Measurements from ENCODE around the gene EGFR. TPM values are rescaled to one million over a fixed set of nuclear protein-coding genes. Genes with fewer than 3 reads are reported as not detected.

Gene EGFR
- polyA plus RNA-seq, 1 donor from 2014 or later = 0.22 TPM

DNA sequence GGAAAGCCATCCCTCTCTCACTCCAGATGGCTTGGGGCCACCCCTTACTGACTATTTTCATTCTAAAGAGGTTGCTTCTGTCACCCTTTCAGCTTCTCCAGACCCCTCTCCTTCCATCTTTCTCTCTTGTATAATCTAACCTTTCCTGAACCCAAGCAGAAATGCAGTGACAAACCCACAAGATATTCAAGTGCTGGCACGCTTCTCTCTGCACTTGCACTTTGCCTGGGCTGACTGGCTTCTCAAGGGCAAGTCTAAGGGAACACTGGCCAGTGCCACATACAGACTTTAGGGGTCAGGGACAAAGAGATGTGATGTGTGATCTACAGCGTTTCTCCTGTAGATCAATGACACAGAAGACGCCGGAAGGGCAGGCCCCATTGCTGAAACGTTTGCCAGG is 195.9 kb downstream of the EGFR start:
- Histone ChIP-seq H3K27me3 (ENCODE audit: insufficient read depth, low read depth, low read length) (no peaks in the 10 kb centered on the region), H3F3A (ENCODE audit: insufficient read depth, low read length, poor library complexity, severe bottlenecking) (no peaks in the 10 kb centered on the region), H3K27ac (ENCODE audit: low read length) (no peak overlapping the region), H3K79me2 (replicated peaks; ENCODE audit: insufficient read depth, low read length) (no peaks in the 10 kb centered on the region), H3K9me2 (ENCODE audit: insufficient read depth, low read length) (no peaks in the 10 kb centered on the region), H3K4me2 (ENCODE audit: low read length) (no peak overlapping the region), H3K9me3 (ENCODE audit: low read length) (no peaks in the 10 kb centered on the region), H3K9ac (ENCODE audit: low read length) (no peak overlapping the region), H2AFZ (ENCODE audit: low read depth, low read length) (no peak overlapping the region), H4K20me1 (ENCODE audit: insufficient read depth) (no peaks in the 10 kb centered on the region), H3K4me3 (ENCODE audit: low read length) (no peak overlapping the region), H3K36me3 (ENCODE audit: insufficient read depth, low read length) (no peaks in the 10 kb centered on the region)
- TF ChIP-seq TAF1 (IDR thresholded peaks at IDR 0.05; ENCODE audit: low read depth) = no peak
- TF ChIP-seq RAD21 (conservative IDR thresholded peaks at IDR 0.05) = no peak
- TF ChIP-seq EZH2 (IDR thresholded peaks at IDR 0.05; ENCODE audit: borderline replicate concordance, insufficient read depth, low read length, poor library complexity, severe bottlenecking) = no peak
- TF ChIP-seq, protein P1, sequence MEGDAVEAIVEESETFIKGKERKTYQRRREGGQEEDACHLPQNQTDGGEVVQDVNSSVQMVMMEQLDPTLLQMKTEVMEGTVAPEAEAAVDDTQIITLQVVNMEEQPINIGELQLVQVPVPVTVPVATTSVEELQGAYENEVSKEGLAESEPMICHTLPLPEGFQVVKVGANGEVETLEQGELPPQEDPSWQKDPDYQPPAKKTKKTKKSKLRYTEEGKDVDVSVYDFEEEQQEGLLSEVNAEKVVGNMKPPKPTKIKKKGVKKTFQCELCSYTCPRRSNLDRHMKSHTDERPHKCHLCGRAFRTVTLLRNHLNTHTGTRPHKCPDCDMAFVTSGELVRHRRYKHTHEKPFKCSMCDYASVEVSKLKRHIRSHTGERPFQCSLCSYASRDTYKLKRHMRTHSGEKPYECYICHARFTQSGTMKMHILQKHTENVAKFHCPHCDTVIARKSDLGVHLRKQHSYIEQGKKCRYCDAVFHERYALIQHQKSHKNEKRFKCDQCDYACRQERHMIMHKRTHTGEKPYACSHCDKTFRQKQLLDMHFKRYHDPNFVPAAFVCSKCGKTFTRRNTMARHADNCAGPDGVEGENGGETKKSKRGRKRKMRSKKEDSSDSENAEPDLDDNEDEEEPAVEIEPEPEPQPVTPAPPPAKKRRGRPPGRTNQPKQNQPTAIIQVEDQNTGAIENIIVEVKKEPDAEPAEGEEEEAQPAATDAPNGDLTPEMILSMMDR (IDR thresholded peaks at IDR 0.05; ENCODE audit: poor library complexity, severe bottlenecking) = no peak
- no peak for TF ChIP-seq POLR2AphosphoS5 (IDR thresholded peaks at IDR 0.05)
- TF ChIP-seq EP300 (conservative IDR thresholded peaks at IDR 0.05; ENCODE audit: poor library complexity, severe bottlenecking) = no peak
- no peak for TF ChIP-seq MXI1 (conservative IDR thresholded peaks at IDR 0.05; ENCODE audit: poor library complexity, severe bottlenecking)
- TF ChIP-seq, protein P2, sequence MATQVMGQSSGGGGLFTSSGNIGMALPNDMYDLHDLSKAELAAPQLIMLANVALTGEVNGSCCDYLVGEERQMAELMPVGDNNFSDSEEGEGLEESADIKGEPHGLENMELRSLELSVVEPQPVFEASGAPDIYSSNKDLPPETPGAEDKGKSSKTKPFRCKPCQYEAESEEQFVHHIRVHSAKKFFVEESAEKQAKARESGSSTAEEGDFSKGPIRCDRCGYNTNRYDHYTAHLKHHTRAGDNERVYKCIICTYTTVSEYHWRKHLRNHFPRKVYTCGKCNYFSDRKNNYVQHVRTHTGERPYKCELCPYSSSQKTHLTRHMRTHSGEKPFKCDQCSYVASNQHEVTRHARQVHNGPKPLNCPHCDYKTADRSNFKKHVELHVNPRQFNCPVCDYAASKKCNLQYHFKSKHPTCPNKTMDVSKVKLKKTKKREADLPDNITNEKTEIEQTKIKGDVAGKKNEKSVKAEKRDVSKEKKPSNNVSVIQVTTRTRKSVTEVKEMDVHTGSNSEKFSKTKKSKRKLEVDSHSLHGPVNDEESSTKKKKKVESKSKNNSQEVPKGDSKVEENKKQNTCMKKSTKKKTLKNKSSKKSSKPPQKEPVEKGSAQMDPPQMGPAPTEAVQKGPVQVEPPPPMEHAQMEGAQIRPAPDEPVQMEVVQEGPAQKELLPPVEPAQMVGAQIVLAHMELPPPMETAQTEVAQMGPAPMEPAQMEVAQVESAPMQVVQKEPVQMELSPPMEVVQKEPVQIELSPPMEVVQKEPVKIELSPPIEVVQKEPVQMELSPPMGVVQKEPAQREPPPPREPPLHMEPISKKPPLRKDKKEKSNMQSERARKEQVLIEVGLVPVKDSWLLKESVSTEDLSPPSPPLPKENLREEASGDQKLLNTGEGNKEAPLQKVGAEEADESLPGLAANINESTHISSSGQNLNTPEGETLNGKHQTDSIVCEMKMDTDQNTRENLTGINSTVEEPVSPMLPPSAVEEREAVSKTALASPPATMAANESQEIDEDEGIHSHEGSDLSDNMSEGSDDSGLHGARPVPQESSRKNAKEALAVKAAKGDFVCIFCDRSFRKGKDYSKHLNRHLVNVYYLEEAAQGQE (IDR thresholded peaks at IDR 0.05; ENCODE audit: borderline replicate concordance) = no peak
- TF ChIP-seq SMC3 (conservative IDR thresholded peaks at IDR 0.05; ENCODE audit: poor library complexity) = no peak

DNA sequence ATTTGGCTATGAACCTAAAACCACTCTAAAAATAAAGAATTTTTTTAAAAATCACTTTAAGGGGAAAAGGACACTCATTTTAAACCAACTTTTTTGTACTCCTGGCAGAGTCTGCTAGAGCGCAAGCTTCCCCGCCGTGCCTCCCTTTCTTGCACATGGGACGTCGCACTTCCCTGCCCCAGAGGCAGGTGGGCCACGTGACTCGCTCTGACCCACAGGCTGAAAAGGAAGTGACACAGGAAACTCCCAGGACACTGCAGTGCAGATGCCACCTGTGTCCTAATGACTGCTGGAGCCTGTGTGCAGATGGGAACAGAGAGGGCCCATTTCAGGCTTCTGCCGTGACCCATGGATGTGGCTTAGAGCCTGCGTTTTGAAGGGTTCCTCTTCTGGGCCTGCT is 204.2 kb downstream of the EGFR start:
- Histone ChIP-seq H3K27me3 (ENCODE audit: insufficient read depth, low read depth, low read length) (no peaks in the 10 kb centered on the region), H3K4me2 (ENCODE audit: low read length) (no peak overlapping the region), H3K9me2 (ENCODE audit: insufficient read depth, low read length) (no peaks in the 10 kb centered on the region), H3K79me2 (replicated peaks; ENCODE audit: insufficient read depth, low read length) (no peaks in the 10 kb centered on the region), H3K4me3 (ENCODE audit: low read length) (no peak overlapping the region), H2AFZ (ENCODE audit: low read depth, low read length) (no peak overlapping the region), H3K36me3 (ENCODE audit: insufficient read depth, low read length) (no peaks in the 10 kb centered on the region), H4K20me1 (ENCODE audit: insufficient read depth) (no peaks in the 10 kb centered on the region), H3K9ac (ENCODE audit: low read length) (no peak overlapping the region), H3F3A (ENCODE audit: insufficient read depth, low read length, poor library complexity, severe bottlenecking) (no peaks in the 10 kb centered on the region), H3K9me3 (ENCODE audit: low read length) (no peaks in the 10 kb centered on the region), H3K27ac (ENCODE audit: low read length) (no peak overlapping the region)
- TF ChIP-seq RAD21 (conservative IDR thresholded peaks at IDR 0.05) (no peak), EZH2 (IDR thresholded peaks at IDR 0.05; ENCODE audit: borderline replicate concordance, insufficient read depth, low read length, poor library complexity, severe bottlenecking) (no peak), TAF1 (IDR thresholded peaks at IDR 0.05; ENCODE audit: low read depth) (no peak), POLR2AphosphoS5 (IDR thresholded peaks at IDR 0.05) (no peak), EP300 (conservative IDR thresholded peaks at IDR 0.05; ENCODE audit: poor library complexity, severe bottlenecking) (no peak), MXI1 (conservative IDR thresholded peaks at IDR 0.05; ENCODE audit: poor library complexity, severe bottlenecking) (no peak), SMC3 (conservative IDR thresholded peaks at IDR 0.05; ENCODE audit: poor library complexity) (no peak)
- TF ChIP-seq, protein P2 (IDR thresholded peaks at IDR 0.05; ENCODE audit: borderline replicate concordance) = no peak
- TF ChIP-seq, protein P1 (IDR thresholded peaks at IDR 0.05; ENCODE audit: poor library complexity, severe bottlenecking) = no peak

Data from neural cell (in vitro differentiated cells).